Nephron progenitor cell (in vitro differentiated cells): ENCODE data around the gene KCNJ16.

ENCODE experiments used
- DNase-seq: peaks from one replicate; pipeline ENCODE4 v3.0.0; 2021
- H3K27ac Mint-ChIP-seq: 2 replicates; pipeline ENCODE4 v1.8.0; 2021; ENCODE audit warnings: mild to moderate bottlenecking, moderate library complexity, mixed read lengths
- H3K27me3 Mint-ChIP-seq: 2 replicates; pipeline ENCODE4 v1.8.0; 2021; ENCODE audit warnings: mild to moderate bottlenecking, low read depth, mixed read lengths; ENCODE audit not compliant: poor library complexity
- H3K36me3 Mint-ChIP-seq: 2 replicates; pipeline ENCODE4 v1.8.0; 2021; ENCODE audit warnings: low read depth, mixed read lengths
- H3K4me1 Mint-ChIP-seq: 2 replicates; pipeline ENCODE4 v1.8.0; 2021; ENCODE audit warnings: mixed read lengths
- H3K4me3 Mint-ChIP-seq: 2 replicates; pipeline ENCODE4 v1.8.0; 2021; ENCODE audit warnings: mild to moderate bottlenecking, moderate library complexity, mixed read lengths
- H3K9me3 Mint-ChIP-seq: 2 replicates; pipeline ENCODE4 v1.8.0; 2021; ENCODE audit warnings: mild to moderate bottlenecking, moderate library complexity, mixed read lengths
- TF ChIP-seq, protein P1 (sequence below): fragments of 200-600 bp; sonication (generic); IDR thresholded peaks from 2 replicates; pipeline ENCODE4 v1.5.0; 2021; ENCODE audit warnings: antibody characterized with exemption

The KCNJ16 gene

GRCh38 chr17:70153210-70153609 is 78.2 kb downstream of the KCNJ16 start:
- no peak overlapping the region for H3K27ac Mint-ChIP-seq
- H3K4me3 Mint-ChIP-seq, result no peak overlapping the region
- H3K9me3 Mint-ChIP-seq, result no peaks in the 10 kb centered on the region
- H3K27me3 Mint-ChIP-seq, result peaks cover 2% of the 10 kb centered on the region
- peaks cover 6% of the 10 kb centered on the region for H3K4me1 Mint-ChIP-seq
- TF ChIP-seq, protein P1, sequence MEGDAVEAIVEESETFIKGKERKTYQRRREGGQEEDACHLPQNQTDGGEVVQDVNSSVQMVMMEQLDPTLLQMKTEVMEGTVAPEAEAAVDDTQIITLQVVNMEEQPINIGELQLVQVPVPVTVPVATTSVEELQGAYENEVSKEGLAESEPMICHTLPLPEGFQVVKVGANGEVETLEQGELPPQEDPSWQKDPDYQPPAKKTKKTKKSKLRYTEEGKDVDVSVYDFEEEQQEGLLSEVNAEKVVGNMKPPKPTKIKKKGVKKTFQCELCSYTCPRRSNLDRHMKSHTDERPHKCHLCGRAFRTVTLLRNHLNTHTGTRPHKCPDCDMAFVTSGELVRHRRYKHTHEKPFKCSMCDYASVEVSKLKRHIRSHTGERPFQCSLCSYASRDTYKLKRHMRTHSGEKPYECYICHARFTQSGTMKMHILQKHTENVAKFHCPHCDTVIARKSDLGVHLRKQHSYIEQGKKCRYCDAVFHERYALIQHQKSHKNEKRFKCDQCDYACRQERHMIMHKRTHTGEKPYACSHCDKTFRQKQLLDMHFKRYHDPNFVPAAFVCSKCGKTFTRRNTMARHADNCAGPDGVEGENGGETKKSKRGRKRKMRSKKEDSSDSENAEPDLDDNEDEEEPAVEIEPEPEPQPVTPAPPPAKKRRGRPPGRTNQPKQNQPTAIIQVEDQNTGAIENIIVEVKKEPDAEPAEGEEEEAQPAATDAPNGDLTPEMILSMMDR, result no peak
- DNase-seq, result no peak
- no peaks in the 10 kb centered on the region for H3K36me3 Mint-ChIP-seq

DNA sequence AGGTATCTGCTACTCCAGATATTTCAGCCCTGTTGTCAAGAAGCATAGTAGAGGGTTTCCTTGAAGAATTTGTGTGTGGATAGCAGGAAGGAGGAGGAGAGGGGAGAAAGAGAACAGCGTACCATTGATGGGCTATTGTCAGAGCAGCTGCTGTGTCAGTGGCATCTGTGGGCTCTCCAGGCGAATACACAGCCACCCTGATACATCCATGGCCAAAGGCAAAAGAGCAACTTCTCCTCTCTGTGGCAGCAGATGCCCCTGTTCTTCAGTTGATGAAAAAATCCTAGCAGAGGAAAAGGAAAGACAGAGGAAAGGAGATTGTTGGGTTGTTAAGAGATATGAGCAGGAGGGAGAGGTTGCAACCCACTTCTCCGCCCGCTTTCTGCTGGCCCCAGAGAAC is 82.1 kb downstream of the KCNJ16 start:
- no peaks in the 10 kb centered on the region for H3K36me3 Mint-ChIP-seq
- TF ChIP-seq, protein P1, result no peak
- no peak for DNase-seq
- no peaks in the 10 kb centered on the region for H3K9me3 Mint-ChIP-seq
- peaks cover 13% of the 10 kb centered on the region for H3K4me1 Mint-ChIP-seq
- no peak overlapping the region for H3K4me3 Mint-ChIP-seq
- H3K27me3 Mint-ChIP-seq, result no peaks in the 10 kb centered on the region
- H3K27ac Mint-ChIP-seq, result no peak overlapping the region

- H3K27ac Mint-ChIP-seq, result no peak overlapping the region
- no peak for DNase-seq
- H3K36me3 Mint-ChIP-seq, result no peaks in the 10 kb centered on the region
- peaks cover 13% of the 10 kb centered on the region for H3K4me1 Mint-ChIP-seq
- TF ChIP-seq, protein P1, result no peak
- no peaks in the 10 kb centered on the region for H3K9me3 Mint-ChIP-seq
- no peaks in the 10 kb centered on the region for H3K27me3 Mint-ChIP-seq
- H3K4me3 Mint-ChIP-seq, result no peak overlapping the region
These were observed 83.2 kb downstream of the KCNJ16 start for GRCh38 chr17:70158180-70158579.

DNA sequence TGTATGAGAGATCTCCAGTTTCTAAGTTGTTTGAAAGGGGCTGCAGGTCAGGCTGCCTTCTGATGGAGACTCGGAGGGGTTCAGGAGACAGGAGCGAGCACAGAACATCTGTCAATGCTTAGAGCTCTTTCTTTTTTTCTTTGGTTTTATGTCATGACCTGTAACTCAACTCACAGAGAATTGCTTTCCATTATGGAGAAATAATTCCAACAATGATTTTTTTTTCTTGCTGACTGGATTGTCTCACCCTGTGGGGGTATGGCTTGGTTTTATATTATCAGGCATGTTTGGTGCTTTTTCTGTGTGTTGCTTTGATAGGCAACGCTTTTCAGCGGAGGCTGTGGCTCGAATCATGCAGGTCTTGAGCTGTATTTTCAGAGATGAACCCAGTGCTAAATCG is 83.6 kb downstream of the KCNJ16 start:
- TF ChIP-seq, protein P1, result no peak
- Mint-ChIP-seq H3K36me3 (no peaks in the 10 kb centered on the region), H3K27me3 (no peaks in the 10 kb centered on the region), H3K4me1 (peaks cover 13% of the 10 kb centered on the region), H3K27ac (no peak overlapping the region), H3K4me3 (no peak overlapping the region), H3K9me3 (no peaks in the 10 kb centered on the region)
- no peak for DNase-seq

GRCh38 chr17:70159980-70160379 is 85.0 kb downstream of the KCNJ16 start:
- TF ChIP-seq, protein P1, result no peak
- no peak for DNase-seq
- Mint-ChIP-seq H3K4me1 (peaks cover 13% of the 10 kb centered on the region), H3K4me3 (no peak overlapping the region), H3K27me3 (no peaks in the 10 kb centered on the region), H3K27ac (no peak overlapping the region), H3K36me3 (no peaks in the 10 kb centered on the region), H3K9me3 (peaks cover 6% of the 10 kb centered on the region)

DNA sequence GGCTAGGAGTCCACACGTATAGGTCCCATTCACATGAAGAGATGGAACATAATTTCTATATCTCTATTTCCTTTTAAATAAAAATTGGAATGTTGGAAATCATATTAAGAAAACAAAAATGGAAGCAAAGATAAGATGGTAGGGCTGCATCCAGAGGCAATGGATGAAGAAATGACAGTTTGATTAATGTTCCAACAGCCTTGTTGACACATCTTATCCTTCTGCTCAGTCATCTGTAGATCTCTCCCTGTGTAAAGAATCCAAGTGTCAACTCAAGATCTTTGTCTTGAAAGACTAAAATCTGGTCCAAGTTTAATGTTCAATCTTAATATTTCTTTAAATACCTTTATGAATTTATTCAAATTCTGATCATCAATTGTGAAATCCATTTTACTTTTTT is 86.5 kb downstream of the KCNJ16 start:
- no peak overlapping the region for H3K27ac Mint-ChIP-seq
- H3K4me1 Mint-ChIP-seq, result peaks cover 13% of the 10 kb centered on the region
- no peak for DNase-seq
- TF ChIP-seq, protein P1, result no peak
- H3K4me3 Mint-ChIP-seq, result no peak overlapping the region
- H3K9me3 Mint-ChIP-seq, result peaks cover 6% of the 10 kb centered on the region
- H3K36me3 Mint-ChIP-seq, result no peaks in the 10 kb centered on the region
- no peaks in the 10 kb centered on the region for H3K27me3 Mint-ChIP-seq
